NCI-H748 treated with DMSO at 0.1 percent for 48 hours (cell line): ENCODE results near the gene RBMS1.

Source experiments
- DNase-seq: peaks from one replicate; lab custom pipeline; 2025; lab: John Stamatoyannopoulos, UW

Gene RBMS1

DNA sequence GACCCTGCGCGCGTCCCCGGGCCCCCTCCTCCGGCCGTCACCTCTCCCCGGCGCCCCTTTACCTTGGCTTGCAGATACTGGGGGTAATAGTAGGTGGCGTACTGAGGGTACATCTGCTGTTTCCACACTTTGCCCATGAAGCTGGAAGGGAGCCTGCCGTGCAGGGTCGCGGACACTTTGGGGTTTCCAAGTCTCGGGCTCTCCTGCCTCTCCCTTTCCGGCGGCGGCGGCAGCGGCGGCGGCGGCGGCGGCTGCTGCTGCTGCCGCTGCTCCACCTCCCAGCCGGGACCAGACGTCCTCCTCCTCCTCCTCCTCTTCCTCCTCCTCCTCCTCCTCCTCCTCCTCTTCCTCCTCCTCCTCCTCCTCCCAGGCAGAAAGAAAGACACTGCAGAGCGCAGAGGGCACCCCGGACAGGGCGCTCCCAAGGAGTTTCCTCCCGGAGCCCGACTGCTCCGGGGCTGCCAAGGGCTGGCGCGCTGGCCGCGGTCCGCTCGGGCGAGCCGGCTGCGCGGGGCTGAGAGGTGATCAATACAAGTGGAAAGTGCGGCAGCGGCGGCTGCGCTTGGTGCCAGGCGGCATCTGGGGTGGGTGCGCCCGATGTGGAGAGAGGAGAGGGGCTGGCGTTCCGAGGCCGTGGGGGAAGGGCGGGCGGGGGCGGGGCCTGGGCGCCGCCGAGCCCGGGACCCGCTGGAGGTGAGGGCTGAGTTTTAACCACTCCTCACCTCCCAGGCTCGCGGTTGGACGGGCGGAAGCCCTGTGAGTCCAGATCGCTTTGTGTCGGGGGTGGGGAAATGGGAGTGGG, at the start of gene RBMS1:
RBMS1 (minus strand) TSS at position 581 of the 802 bp plus-strand sequence; CDS start at position 137, 444 bp downstream.
- peak; percentile 59 for DNase-seq

- DNase-seq, result no peak
Measured at GRCh38 chr2:160541745-160542144, 48.1 kb upstream of the RBMS1 start.

- DNase-seq, result no peak
Measured at GRCh38 chr2:160538559-160539355, 45.1 kb upstream of the RBMS1 start.

- DNase-seq, result no peak
Measured at GRCh38 chr2:160538115-160538514, 44.5 kb upstream of the RBMS1 start.

DNA sequence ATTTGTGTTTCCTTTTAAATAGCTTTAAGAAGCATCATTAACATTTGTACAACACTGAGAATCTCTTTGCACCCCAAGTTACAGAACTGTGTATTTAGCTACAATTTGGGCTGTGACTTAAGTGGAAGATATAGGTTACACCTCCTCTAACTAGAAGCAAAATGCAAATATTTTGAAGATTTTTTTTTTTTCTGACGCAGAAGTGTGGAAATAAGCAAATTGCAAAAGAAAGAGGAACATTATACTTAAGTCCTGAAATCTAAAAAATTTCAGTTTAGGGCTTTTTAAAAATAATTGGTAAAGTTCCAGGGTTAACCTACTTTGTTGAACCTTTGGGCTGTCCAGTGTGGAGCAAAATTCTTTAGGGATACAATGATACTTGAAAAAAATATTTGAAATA, 41.4 kb upstream of the RBMS1 start:
- no peak for DNase-seq

DNA sequence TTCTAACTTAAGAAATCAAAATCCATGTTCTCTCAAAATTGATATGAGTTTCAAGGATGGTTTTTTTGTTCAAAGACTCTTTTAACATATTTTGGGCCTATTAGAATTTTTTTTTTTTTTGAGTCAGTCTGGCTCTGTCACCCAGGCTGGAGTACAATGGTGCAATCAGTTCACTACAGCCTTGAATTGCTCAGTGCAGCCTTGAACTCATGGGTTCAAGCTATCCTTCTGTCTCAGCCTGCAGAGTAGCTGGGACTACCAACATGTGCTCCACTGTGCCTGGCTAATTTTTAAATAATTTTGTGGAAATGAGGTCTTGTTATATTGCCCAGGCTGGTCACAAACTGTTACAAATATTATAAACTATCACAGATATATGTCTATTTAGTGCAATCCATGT, 40.6 kb upstream of the RBMS1 start:
- DNase-seq, result no peak

DNA sequence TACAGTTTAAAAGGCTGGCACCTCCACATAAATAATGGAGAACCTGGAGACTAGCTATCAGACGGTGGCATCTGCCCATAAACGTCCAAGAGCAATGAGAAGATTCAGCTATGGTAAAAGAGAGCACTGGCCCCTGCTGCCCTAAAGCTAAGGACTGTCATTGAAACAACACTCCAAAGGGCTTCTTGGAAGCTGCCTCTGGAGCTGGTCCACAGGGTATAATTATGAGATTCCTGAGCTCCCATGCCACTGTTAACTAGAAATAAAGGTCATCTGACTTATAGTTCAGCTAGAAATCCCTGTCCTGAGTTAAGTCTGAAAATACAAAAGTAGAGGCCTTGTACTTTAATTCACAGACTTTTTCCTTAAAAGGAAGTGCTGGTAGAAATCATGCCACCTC, 39.9 kb upstream of the RBMS1 start:
- no peak for DNase-seq

DNA sequence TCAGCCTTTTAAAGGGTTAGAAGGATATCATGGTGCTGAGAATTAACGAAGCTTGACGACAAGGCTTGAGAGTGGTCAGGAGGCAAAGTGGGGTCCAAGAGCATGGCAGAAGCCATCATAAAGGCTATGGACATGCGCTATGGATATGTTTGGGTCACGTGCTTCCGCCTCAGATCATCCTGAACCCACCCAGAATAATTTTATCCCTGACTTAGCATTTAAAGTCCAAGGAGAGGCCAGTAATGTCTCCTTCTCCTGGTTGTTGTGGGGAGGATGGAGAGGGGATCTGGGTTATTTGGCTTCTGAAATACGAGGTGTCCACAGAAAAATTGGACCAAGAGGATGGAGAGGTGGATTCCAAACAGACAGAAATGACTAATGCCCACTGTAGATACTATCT, 38.8 kb upstream of the RBMS1 start:
- no peak for DNase-seq

- no peak for DNase-seq
Measured at GRCh38 chr2:160522951-160523710, 29.5 kb upstream of the RBMS1 start.

GRCh38 chr2:160517731-160518130, 24.1 kb upstream of the RBMS1 start:
- no peak for DNase-seq

- no peak for DNase-seq
Measured at GRCh38 chr2:160516547-160517365, 23.1 kb upstream of the RBMS1 start.

GRCh38 chr2:160515120-160515519, 21.5 kb upstream of the RBMS1 start:
- DNase-seq, result no peak

- no peak for DNase-seq
Measured at GRCh38 chr2:160513120-160513519, 19.5 kb upstream of the RBMS1 start.

DNA sequence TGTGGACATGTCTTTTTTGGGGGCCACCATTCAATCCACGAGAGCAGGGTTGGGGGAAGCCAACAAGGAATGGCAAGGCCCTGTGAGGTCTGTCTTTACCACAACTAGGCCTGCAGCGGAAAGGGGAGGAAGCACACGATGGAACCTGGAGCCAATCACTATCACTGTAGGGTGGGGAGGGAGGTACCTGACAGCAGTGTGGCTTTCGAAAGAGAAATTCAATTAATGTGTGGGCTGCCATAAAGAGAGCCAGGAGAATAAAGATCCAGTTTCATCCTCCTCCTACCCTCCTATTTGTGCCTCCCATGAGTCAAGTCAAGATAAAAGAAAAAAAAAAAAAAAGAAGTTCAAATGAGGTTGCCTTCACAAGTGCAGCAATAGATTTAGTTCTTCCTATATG, 18.9 kb upstream of the RBMS1 start:
- DNase-seq, result no peak

DNA sequence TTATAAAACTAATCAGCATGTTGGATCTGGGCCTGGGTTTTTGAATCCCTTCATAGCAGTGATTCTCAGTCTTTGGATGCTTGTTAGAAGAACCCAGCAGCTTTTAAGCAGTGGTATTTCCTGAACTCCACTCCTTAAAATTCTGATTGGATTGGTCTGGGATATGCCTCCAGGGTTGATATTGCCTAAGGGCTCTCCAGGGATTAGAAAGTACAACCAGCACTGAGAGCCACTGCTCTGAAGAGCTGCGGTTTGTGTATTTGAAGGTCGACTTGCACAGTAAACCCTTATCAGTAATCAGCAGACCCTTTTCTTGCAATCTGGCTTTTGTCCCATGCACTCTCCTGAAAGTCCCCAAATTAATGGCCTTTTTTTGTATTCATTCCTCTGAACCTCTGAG, 17.0 kb upstream of the RBMS1 start:
- no peak for DNase-seq

DNA sequence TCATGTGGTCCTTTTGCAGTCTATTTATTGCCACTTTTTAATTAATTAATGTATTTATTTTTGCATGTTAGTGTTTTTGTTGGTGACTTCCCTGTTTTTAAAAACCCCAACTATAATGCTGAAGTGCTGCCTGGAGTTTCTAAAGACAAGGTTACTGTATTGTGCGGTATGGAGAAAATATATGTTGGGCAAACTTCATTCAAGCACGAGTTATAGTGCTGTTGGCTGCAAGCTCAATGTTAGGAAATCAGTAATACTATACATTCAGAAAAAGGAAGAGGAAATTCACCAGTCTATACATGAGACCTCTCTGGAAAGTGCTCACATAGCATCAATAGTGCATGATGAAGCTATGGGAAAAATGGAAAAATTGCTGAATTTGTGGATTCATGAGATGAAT, 15.4 kb upstream of the RBMS1 start:
- no peak for DNase-seq

DNA sequence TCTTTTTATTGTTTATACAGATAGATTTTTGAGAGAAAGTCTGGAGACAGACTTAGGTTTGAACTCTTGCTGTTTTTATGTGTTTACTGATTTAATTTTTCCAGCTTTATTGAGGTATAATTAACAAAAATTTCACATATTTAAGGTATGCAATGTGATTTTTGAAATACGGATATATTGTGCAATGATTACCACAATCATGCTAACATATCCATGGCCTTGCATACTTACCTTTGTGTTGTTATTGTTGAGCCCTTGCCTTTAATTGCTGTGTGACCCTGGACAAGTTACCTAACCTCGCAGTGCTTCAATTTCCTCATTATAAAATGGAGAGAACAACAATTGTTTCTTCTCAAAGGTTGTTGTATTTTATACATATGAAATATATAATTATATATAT, 13.9 kb upstream of the RBMS1 start:
- no peak for DNase-seq

- DNase-seq, result no peak
Measured at GRCh38 chr2:160507046-160507407, 13.4 kb upstream of the RBMS1 start.

GRCh38 chr2:160506371-160507045, 12.9 kb upstream of the RBMS1 start:
- no peak for DNase-seq

- no peak for DNase-seq
Measured at GRCh38 chr2:160505256-160505655, 11.6 kb upstream of the RBMS1 start.

DNA sequence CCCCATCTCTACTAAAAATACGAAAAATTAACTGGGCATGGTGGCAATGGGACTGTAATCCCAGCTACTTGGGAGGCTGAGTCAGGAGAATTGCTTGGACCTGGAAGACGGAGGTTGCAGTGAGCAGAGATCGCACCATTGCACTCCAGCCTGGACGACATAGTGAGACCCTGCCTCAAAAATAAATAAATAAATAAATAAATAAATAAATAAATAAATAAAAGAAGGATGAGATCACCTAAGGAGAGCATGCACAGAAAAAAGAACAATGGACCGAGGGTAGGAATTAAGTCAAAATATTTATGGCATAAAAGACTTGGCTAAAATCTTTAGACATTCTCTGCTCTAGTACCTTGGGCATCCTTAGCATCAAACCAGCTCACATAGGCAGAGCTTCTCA, 8.9 kb upstream of the RBMS1 start:
- no peak for DNase-seq
